Stimulated activated CD8-positive, alpha-beta memory T cell treated with anti-CD3 and anti-CD28 coated beads, Interleukin-4, amount 100 ng/mL, for 24 hours (primary cell): Measurements from ENCODE around the gene IGFBP3.
"Not testable (repeated sequence)": the region's sequence is repeated elsewhere in the genome, so short reads cannot be mapped to it uniquely, and the experiment has no call there.

ENCODE experiments used
- DNase-seq: peaks from one replicate; pipeline ENCODE4 v3.0.0-alpha.2; 2020; ENCODE audit warnings: low read depth

Gene IGFBP3, protein sequence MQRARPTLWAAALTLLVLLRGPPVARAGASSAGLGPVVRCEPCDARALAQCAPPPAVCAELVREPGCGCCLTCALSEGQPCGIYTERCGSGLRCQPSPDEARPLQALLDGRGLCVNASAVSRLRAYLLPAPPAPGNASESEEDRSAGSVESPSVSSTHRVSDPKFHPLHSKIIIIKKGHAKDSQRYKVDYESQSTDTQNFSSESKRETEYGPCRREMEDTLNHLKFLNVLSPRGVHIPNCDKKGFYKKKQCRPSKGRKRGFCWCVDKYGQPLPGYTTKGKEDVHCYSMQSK

DNA sequence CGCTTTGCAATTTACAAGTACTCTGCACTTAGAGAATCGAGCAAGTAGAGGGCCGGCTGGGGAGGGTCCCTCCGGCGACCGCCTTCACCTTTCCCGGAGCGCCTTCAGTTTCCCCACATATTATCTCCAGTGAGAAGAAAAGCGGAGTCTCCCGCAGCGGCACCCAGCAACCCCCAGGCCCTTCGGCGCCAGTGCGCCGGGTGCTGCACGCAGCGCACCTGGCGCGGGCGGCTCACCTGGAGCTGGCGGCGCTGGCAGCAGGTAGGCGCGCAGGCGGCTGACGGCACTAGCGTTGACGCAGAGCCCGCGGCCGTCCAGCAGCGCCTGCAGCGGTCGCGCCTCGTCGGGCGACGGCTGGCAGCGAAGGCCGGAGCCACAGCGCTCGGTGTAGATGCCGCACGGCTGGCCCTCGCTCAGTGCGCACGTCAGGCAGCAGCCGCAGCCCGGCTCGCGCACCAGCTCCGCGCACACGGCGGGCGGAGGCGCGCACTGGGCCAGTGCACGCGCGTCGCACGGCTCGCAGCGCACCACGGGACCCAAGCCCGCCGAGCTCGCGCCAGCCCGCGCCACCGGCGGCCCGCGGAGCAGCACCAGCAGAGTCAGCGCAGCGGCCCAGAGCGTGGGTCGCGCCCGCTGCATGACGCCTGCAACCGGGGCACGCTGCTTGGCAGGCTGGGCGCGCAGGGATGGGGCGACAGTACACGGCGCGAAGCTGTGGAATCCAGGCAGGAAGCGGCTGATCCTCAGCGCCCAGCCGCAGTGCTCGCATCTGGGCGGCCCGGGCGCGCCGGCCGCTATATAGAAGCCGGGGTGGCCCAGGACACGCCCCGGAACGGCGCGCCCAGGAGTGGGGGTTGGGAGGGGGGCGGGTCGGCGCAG lies at the start of gene IGFBP3:
TSS of gene IGFBP3 (minus strand) at position 771 of the 879 bp plus-strand sequence. CDS start at position 639, 132 bp downstream.
- no peak for DNase-seq

DNA sequence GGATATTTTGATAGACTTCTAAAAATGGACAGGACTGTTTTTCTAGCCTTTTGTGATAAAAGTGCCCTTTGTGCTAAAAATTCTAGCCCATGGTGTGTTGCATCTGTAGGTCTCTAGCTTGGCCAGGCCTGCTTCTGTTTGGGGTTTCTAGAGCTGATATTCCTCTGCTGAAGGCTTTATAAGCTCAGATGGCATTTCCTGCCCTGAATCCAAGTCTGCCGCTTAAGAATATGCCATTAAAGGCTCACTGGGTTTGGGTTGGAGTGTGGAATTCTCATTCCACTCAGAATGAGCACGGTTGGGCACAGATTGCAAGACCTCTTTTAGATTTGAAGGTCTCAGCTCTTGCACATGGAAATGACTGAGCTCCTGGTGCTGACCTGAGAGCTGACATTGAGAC lies 49.4 kb upstream of the IGFBP3 start:
- no peak for DNase-seq

DNA sequence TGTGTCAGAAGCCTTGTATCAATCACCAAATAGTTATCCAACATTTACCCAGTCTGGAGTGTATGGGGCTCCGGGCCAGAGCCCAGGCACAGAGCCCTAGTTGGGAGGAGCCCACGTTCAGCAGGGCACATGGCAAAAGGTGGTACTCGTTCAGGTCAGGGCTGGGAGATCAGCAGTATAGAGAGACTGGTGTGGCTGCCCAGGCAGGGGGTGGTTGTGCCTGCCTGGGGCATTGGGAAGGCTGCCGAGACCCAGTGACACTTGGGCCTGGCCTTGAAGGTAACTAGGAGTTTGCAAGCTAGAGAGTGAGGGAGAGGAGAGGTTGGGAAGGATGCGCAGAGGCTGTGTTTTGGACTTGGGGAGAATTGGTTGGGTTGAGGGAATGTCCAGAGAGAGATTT lies 48.9 kb upstream of the IGFBP3 start:
- no peak for DNase-seq

DNA sequence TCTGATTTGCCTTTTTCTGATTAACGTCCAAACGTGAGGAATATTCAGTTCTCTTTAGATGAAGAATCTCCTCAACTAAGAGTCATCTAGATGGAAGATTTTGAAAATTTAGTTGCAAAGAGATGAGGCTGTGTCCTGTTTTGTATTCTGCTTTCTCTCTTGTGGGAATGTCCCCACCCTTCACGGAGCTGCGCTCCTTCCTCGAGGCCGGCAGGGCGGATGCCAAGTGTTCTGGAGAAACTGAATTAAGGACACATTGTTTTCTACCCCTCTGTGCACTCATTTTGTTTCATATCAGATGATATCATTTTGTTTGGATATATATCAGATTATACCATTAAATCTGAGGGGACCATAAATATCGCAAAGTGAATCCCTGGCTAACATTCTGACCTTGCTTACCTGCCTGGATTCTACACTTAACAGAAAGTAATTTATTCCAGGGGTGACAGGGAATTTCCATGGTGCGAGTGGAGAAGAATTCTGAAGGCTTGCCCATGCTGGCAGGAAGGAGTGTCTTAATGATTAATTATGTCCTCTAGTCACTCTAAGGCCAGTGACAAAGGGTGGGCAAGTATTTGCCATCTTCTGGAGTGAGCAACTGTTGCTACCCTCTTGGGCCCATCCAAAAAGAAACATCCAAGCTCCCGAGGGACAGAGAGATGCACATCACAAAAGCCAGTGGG lies 47.9 kb upstream of the IGFBP3 start:
- no peak for DNase-seq

DNA sequence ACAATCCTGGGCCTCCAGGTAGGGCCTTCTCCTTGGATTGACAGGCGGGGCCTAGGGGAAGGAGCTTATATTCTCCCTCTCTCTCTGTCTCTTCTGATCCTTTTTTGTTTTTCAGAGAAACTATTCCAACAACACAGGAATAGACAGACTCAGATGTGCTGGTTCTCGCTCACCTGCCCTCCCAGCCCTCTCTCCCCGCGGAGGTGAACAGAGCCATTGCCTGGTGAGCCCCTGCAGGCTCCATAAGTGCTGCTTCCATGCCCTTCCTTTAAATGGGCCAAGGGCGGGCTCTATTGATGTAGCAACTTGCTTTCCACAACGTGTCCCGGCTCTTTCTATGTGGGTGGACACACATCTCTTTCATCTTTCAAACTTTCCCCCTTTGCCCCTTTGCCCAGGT lies 47.2 kb upstream of the IGFBP3 start:
- no peak for DNase-seq

DNA sequence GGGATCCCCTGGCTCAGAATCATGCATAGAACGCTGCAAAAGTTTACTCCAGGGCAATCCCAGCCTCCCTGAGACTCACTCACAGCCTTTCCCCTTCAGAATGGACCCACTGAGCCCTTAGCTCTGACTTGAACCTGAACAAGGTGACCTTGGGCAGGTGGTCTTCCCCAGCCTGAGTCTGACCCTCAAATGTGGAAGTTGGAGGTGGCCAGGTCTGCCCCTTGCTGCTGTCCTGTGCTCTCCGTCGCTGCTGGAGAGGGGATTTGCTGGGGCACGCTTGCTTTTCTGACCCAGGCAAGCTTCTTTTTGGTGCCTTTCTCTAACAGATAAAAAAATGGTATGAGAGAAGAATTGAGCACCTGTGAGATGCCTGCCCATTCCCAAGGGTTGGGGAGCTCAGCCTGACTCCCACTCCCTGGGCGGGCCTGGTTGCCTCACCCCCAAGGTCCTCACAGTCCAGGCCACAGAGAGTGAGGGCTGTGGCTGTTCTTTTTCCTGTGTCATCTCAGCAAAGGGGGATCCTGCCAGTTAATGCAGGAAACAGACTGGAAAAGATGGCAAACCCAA lies 46.6 kb upstream of the IGFBP3 start:
- DNase-seq: no peak

DNA sequence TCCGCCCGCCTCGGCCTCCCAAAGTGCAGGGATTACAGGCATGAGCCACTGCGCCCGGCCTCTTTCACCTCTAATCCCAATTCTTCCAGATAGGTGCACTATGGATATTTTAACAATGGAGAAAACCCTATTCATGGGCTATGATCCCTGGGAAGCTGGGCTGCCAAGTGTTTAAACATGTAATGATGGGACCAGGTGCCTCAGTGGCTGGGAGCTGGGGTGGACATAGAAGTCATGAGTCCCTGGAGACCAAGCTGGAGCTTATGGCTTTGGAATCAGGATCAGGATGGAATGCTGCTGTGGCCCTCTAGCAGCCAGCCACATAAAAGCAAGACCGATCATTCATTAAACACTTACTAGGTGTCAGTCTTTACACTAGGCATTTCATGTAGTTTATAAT lies 41.8 kb upstream of the IGFBP3 start:
- DNase-seq: no peak

DNA sequence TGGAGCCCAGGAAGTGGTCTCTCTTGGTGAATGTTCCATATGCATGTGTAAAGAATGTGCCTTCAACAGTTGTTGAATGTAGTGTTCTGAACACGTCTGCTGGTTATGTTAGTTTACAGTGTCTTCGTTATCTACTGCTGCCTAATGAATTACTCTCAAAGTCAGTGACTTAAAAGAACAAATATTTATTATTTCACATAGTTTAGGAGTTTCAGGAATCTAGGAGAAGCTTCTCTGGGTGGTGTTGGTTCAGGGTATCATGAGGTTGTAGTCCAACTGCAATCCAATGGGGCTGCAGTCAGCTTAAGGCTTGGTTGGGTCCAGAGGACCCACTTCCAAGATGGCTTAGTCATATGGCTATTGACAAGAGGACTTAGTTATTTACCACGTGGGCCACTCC lies 36.6 kb upstream of the IGFBP3 start:
- DNase-seq: no peak

DNA sequence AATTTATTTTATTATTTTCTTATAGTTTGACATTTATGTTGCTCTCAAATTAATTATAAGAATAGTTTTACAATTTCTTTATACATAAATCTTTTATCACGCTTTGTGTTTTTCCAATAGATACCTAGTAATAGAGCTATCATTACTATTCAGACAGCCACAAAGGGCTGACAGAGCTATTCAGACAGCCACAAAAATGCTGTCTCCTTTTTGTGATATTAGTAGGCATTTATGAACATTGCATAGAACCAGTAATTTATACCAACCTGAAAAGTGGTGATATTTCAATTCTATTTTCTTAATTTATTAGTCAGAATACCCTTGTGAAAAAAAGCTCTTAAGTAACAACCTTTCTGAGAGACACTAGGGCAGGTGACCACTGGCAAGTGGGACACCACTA lies 34.2 kb upstream of the IGFBP3 start:
- no peak for DNase-seq

DNA sequence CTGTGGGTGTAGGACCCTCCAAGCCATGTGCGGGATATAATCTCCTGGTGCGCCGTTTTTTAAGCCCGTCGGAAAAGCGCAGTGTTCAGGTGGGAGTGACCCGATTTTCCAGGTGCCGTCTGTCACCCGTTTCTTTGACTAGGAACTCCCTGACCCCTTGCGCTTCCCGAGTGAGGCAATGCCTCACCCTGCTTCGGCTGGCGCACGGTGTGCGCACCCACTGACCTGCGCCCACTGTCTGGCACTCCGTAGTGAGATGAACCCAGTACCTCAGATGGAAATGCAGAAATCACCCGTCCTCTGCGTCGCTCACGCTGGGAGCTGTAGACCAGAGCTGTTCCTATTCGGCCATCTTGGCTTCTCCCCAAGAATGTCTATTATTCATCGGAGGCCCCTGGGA lies 32.0 kb upstream of the IGFBP3 start:
- not testable (repeated sequence) for DNase-seq

DNA sequence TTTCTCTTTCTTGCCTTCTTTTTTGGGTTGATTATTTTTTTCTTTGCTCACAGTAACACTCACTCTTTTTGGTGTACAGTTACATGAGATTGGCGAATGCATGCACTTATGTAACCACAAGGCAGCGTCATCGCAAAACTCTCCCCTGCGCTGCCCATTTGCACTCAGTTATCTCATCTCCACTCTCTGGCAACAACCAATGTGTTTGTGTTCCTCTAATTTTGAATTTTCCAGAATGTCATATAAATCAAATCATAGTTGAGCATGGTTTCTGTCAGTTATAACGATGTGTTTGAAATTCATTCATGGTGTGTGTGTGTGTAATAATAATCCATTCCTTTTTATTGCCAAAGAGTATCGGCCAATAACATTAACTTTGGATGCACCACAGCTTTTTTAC lies 23.0 kb upstream of the IGFBP3 start:
- no peak for DNase-seq

DNA sequence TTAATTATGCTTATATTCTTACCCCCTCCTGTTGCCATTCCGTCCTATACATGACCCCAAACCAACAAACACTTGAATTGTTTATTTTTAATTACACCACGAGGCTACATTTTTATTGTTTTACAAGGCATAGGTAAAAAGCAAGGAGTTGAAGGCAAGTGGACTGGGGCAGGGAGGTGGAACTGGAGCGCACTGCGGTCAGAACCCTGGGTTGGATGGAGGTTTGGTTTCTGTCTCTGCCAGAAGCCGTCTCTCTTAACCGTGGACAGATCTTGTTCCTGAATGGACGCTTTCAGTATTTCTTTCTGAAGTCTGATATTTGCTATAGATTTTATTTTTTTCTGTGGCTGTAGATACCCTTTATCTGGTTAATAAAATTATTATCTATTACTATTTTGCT lies 19.9 kb upstream of the IGFBP3 start:
- no peak for DNase-seq

DNA sequence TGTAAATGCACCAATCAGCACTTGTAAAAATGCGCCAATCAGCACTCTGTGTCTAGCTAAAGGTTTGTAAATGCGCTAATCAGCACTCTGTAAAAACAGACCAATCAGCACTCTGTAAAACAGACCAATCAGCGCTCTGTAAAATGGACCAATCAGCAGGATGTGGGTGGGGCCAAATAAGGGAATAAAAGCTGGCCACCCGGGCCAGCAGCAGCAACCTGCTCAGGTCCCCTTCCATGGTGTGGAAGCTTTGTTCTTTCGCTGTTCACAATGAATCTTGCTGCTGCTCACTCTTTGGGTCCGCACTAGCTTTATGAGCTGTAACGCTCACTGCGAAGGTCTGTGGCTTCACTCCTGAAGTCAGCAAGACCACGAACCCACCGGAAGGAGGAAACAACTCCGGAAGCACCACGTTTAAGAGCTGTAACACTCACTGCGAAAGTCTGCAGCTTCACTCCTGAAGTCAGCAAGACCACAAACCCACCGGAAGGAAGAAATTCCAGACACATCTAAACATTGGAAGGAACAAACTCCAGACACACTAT lies 19.2 kb upstream of the IGFBP3 start:
- not testable (repeated sequence) for DNase-seq

DNA sequence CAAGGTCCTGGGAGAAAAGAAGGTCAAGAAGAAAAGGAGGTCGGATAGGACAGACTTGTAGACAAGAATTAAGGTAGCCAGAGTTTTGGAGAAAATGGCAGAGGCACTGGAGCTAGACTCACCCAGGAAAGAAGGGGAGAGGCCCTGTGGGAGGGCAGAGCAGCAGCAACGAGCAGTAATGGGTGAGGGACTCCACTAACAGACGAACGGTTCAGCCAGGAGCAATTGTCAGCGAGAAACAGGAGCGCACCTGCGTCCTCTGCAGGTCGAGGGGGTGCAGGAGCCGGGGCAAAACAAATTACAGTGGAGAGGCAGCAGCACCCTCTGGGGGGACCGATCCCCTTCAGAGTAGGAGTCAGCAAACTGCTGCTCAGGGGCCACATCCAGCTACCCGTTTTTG lies 18.5 kb upstream of the IGFBP3 start:
- DNase-seq: no peak

DNA sequence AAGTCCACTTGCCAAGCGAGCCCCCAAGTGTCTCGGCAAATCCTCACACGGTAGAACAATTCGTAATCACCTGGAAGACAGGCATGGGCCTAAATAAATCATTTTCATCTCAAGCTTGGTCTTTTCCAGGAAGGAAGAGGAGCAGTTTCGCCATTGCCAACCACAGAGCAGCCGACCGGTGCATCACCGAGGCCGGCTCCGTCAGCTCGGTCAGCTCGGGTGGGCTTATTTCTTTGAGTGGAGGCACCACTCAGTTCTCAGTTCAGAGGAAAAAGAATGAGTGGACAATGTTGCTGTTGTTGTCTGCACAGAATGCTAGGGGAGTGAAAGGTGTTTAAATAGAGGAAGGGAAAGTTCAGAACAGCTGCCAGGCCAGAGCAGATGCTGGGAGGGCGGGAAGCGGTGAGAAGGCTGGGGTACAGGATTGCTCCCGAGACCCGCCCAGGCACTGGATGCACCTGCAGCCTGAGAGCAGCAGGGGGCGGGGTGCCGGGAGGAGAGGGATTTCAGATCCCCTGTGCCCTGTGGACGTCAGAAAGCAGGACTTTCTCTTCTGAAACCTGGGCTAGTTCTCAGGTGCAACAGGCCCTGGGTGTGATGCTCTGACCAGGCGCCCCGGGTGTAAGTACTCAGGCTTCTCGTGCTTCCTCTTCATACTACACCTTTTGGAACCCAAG lies 17.7 kb upstream of the IGFBP3 start:
- no peak for DNase-seq

DNA sequence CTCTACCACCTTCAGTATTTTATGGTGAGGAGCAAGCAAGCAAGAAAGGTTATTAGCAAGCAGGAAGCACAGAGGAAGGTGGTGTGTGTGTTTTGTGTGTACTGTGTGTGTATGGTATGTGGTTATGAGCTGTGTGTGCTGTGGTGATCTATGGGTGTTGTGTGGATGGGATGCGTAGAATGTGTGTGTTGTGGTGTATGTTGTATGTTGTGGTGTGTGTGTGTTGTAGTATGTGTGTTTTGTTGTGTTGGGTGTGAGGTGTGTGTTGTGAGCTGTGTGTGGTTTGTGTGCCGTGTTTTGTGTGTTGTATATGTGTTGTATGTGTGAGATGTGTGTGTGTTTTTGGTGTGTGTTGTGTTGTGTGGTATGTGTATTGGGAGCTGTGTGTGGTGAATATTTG lies 16.8 kb upstream of the IGFBP3 start:
- DNase-seq: no peak

DNA sequence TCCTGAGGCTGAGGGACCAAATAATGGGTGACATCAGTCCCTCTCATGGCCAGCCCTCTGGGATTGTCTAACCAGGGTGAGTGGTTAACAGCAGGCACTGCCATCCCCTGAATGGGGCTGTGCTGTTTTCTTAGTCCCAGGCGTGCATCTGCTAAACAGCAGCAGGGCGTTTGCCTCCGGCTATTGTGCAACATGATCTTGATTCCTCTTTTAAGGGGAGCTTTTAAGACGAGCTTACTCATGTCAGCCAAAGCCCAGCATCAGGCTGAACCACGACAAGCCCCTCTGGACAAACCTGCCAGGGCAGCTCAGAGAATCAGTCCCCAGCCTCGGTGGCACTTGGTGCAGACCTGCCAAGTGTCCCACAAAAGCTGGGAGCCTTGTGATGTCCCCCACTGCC lies 16.2 kb upstream of the IGFBP3 start:
- DNase-seq: no peak

DNA sequence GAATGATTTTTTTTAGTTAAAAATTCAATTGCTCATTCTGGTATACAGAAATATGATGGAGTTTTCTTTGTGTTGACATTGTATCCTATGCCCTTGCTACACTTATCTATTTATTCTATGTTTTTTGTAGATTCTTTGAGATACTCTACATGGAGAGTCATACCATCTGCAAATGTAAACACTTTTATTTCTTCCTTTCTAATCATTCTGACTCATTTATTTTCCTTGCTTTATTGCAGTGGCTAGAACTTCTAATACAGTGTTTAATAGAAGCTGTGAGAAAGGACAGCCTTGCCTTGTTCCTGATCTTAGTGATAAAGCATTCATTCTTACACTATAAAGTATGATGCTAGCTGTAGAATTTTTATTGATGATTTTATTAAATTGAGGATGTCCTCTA lies 9.9 kb upstream of the IGFBP3 start:
- no peak for DNase-seq

DNA sequence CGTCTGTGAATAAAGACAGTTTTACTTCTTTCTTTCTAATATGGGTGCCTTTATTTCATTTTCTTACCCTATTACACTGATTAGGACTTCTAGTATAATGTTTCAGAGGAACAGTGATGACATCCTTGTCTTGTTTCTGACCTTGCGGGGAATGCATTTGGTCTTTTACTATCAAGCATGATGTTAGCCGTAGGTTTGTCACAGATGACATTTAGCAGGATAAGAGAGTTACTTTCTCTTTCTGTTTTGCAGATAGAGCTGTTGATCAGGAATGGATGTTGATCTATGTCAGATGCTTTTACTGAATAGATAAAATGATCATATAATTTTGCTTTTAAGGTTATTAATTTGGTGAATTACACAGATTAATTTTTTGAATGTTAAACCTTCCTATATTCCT lies 6.6 kb upstream of the IGFBP3 start:
- DNase-seq: no peak

DNA sequence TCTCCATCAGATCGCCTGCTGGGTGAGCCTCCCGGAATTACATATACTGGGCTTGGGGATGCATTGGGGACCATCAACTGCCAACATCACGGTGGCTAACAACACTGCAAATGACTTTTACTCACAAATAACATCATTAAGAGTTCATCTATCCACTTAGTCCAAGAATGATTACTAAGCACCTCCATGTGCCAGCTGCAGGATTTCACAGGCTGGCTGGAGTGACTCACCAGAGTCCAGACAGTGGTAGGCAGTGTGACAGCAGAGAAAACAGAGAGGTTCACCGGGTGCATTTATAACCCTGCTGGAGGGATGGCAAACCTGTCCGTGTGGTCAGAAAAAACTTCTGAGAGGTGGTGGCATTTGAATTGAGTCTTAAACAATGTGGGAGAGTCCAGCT lies 3.2 kb upstream of the IGFBP3 start:
- no peak for DNase-seq

DNA sequence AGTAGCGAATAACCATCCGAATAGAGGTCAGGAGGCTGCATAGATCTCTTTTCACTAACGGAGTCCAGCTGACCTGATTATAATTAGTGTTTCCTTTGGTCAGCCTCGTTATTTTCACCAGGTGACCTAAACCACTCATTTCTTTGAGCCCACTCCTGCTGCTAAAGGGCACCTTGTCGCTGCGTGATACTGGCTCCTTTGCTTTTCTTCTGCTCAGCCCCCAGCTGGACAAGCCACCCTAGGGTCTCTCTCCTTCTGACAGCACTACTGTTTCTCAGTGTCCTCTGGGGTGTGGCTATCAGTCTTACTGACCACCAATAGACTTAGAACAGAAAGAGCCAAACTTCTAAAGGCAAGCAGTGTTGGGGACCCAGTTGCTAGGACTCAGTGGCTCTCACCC lies 2.7 kb upstream of the IGFBP3 start:
- DNase-seq: no peak

DNA sequence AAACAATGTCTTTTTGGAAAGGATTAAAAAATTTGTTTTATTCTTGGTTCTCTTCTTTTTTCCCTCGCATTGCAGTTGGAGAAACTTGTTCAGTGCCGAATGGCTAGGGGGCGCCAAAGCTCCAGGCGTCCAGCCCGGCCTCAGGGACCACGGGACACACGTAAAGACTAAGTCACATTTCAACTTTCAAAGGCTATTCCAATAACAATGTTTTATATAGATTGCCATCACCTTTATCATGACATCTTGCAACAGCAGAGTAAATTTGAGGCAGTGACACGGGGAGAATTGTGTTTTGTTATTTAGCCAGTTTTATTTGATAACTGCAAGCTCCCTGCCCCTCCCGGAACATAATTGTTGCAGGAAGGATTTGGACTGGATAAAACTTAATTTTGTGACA lies 2.2 kb upstream of the IGFBP3 start:
- DNase-seq: peak; percentile 43
